Measurements from ENCODE around the gene MADD.

MADD gene

DNA sequence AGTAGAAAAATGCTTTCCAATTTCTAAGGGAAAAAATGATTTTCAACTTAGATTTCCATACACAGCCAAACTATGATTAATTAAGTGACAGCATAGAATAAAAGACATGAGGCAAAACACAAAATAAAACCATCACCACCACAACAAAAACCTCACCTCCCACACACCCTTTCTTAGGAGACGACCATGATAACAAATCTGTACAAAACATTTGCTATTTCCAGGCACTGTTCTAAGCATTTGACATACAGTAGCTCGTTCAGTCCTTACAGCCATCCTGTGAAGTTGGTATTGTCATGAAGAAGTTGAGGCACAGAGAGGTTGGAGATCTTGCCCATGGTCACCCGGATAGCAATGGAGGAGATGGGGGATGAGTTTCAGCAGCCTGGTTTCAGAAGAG, 99.7 kb downstream of the MADD start:
- no peak overlapping the region for H3K4me3 ChIP-seq (ENCODE audit: low read depth, low read length)
- TF ChIP-seq, protein P1, sequence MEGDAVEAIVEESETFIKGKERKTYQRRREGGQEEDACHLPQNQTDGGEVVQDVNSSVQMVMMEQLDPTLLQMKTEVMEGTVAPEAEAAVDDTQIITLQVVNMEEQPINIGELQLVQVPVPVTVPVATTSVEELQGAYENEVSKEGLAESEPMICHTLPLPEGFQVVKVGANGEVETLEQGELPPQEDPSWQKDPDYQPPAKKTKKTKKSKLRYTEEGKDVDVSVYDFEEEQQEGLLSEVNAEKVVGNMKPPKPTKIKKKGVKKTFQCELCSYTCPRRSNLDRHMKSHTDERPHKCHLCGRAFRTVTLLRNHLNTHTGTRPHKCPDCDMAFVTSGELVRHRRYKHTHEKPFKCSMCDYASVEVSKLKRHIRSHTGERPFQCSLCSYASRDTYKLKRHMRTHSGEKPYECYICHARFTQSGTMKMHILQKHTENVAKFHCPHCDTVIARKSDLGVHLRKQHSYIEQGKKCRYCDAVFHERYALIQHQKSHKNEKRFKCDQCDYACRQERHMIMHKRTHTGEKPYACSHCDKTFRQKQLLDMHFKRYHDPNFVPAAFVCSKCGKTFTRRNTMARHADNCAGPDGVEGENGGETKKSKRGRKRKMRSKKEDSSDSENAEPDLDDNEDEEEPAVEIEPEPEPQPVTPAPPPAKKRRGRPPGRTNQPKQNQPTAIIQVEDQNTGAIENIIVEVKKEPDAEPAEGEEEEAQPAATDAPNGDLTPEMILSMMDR (IDR thresholded peaks at IDR 0.05; ENCODE audit: borderline replicate concordance, insufficient read depth, low read depth, low read length), result no peak

DNA sequence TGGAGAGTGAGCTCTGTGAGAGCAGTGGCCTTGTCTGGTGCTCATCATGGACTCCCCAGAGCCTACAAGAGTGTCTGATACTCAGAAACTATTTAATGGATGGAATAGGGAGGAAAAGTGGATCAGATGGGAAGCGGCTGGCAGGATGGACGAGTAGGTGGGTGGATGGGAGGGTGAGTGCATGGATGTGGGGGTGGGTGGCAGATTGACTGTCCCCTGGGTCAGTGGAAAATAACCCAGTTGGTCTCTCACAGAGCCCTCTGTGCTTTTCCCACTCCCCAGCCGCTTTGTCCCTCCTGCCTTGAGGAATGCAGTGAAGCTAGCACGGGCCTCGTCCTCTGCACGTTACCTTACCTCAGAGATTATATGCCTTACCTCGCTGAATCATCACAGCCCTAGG, 102.5 kb downstream of the MADD start:
- no peak overlapping the region for H3K4me3 ChIP-seq (ENCODE audit: low read depth, low read length)
- TF ChIP-seq, protein P1 (IDR thresholded peaks at IDR 0.05; ENCODE audit: borderline replicate concordance, insufficient read depth, low read depth, low read length), result no peak

DNA sequence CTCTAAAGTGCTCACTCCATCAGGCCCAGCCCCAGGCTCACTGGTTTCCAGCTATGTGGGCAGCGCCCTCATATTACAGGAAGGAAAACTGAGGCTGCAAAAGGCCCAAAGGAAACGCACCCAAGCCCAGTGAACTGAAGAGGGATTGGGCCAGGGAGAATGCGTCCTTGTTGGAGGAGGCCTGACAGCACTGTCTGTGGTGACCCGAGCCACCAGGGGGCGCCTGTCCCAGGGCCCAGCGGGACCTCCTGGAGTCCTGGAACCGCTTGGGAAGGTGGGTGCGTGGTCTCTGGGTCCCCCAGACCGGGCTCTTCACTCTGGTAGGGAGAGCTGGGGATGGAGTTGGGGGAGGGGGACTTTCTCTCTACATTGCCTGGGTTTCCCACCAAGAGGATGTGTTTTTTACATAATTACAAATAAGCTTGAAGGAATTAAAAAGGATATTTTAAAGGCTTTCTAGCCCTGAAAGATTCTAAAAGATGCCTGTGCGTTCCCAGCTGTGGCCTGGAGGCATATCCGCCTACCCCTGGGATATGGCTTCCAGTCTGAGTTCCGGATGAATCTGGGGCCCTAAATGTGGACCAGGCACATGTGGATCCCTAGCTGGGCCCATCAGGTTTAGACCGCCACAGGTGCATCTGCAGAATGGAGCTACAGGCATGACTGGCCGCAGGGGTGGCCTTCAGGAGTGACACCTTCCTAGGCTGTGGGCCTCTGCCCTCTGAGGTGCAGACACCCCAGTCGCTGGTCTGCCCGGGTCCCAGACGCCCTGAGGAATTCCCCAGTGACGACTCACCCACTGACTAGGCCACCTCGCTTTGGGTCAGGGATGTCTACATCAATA, 104.2 kb downstream of the MADD start:
- no peak overlapping the region for H3K4me3 ChIP-seq (ENCODE audit: low read depth, low read length)
- TF ChIP-seq, protein P1 (IDR thresholded peaks at IDR 0.05; ENCODE audit: borderline replicate concordance, insufficient read depth, low read depth, low read length), result peak; percentile 96

DNA sequence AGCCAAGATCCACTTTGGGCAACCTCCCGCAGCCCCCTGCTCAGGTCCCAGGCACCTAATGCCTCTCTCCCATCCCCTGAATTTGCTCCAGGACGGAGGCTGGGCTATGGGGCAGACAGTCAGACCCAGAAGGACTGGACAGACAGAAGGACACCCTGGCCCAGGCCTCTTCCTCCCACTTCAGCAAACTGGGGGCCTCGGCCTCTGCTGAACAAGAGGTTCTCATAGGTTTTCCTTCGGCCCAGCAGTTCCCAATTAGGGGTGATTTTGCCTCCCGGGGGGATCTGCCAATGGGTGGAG, 104.7 kb downstream of the MADD start:
- no peak overlapping the region for H3K4me3 ChIP-seq (ENCODE audit: low read depth, low read length)
- TF ChIP-seq, protein P1 (IDR thresholded peaks at IDR 0.05; ENCODE audit: borderline replicate concordance, insufficient read depth, low read depth, low read length), result no peak

DNA sequence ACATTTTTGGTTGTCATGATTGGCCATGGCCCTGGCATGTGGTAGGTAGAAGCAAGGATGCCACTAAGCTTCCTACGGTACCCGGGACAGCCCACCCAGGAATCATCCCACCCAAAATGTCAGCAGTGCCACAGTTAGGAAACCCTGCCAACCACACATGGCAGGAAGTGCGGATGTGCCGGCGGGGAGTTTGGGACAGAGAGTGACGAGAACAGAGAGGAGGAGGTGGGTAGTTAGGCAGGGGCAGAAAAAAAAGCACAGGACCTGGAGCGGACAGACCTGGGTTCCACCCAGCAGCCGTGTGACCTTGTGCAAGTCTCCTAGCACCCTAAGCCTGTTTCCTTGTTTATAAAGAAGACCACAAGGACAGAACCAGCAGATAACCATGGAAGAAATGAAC, 105.1 kb downstream of the MADD start:
- H3K4me3 ChIP-seq (ENCODE audit: low read depth, low read length), result no peak overlapping the region
- TF ChIP-seq, protein P1 (IDR thresholded peaks at IDR 0.05; ENCODE audit: borderline replicate concordance, insufficient read depth, low read depth, low read length), result no peak

DNA sequence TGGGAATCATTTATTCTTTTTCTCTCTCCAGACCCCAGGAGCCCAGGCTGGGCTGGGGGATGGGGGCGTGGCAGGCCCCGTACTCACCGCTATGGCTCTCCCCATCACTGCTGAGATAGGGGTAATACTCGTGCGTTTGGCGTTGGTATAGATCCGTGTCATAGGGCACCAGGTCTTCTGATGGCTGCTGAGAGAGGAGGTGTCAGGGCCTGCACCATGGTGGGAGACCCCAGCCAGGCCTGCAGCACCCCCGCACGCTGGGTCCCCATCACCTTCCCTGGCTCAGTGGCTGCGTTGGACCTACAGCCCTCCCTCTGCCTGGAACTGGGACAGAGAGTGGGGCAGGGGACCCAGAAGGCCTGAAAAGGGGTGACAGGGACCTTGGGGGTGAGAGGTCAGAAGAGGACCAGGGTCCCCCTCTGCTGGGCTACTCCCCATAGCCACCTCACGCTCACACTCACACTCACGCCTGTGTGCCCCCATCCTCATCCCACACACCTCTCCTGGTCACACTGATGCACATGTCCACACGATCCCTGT, 105.7 kb downstream of the MADD start:
- TF ChIP-seq, protein P1 (IDR thresholded peaks at IDR 0.05; ENCODE audit: borderline replicate concordance, insufficient read depth, low read depth, low read length), result no peak
- no peak overlapping the region for H3K4me3 ChIP-seq (ENCODE audit: low read depth, low read length)

DNA sequence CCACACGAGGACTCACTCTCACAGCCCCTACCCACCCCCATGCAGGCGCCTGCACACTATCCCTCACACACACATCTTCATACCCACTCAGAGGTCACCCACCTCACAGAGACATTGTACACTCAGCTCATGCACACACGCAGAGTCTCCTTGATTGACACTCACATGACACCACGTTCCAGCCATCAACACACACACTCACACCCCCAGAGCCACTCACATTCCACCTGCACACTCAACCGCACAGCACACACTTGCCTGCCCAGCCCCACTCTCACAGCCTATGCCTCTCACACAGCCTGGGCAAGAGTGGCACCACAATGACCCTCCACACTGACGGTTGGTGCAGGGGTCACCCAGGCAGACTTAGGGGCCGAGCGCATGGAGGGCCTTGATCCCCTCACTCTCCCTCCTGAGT, 106.2 kb downstream of the MADD start:
- H3K4me3 ChIP-seq (ENCODE audit: low read depth, low read length), result peak overlapping the region; percentile 92
- TF ChIP-seq, protein P1 (IDR thresholded peaks at IDR 0.05; ENCODE audit: borderline replicate concordance, insufficient read depth, low read depth, low read length), result no peak
